GM10248 (cell line): Measurements from ENCODE around the gene UGT1A7.

Source experiments
- CTCF ChIA-PET: fragments of 300-600 bp; sonication (Branson Sonifier 250); formaldehyde crosslinking; extraction: SDS; loops from one replicate; lab custom pipeline; 2021; ENCODE audit warnings: antibody characterized with exemption; lab: Yijun Ruan, JAX
- POLR2A ChIA-PET: fragments of 350-650 bp; sonication (Branson Sonifier 250); formaldehyde crosslinking; extraction: SDS; loops from one replicate; lab custom pipeline; 2020; ENCODE audit warnings: antibody characterized with exemption; lab: Yijun Ruan, JAX
- DNase-seq: peaks from one replicate; pipeline ENCODE4 v3.0.0; 2012; ENCODE audit errors: extremely low spot score
- TF ChIP-seq, protein P1 (sequence below): IDR thresholded peaks from 2 replicates; pipeline ENCODE4 v1.5.1; 2012; ENCODE audit warnings: mild to moderate bottlenecking, low read depth; ENCODE audit errors: extremely low read depth, missing control alignments, control extremely low read depth

UGT1A7 gene

GRCh38 chr2:233791151-233791882, 109.6 kb downstream of the UGT1A7 start:
- TF ChIP-seq, protein P1, sequence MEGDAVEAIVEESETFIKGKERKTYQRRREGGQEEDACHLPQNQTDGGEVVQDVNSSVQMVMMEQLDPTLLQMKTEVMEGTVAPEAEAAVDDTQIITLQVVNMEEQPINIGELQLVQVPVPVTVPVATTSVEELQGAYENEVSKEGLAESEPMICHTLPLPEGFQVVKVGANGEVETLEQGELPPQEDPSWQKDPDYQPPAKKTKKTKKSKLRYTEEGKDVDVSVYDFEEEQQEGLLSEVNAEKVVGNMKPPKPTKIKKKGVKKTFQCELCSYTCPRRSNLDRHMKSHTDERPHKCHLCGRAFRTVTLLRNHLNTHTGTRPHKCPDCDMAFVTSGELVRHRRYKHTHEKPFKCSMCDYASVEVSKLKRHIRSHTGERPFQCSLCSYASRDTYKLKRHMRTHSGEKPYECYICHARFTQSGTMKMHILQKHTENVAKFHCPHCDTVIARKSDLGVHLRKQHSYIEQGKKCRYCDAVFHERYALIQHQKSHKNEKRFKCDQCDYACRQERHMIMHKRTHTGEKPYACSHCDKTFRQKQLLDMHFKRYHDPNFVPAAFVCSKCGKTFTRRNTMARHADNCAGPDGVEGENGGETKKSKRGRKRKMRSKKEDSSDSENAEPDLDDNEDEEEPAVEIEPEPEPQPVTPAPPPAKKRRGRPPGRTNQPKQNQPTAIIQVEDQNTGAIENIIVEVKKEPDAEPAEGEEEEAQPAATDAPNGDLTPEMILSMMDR = no peak
- ChIA-PET CTCF (no interaction called here), POLR2A (no interaction called here)
- no peak for DNase-seq

- TF ChIP-seq, protein P1 = no peak
- ChIA-PET POLR2A (no interaction called here), CTCF (no interaction called here)
- no peak for DNase-seq
Measured at GRCh38 chr2:233791883-233792329, 110.2 kb downstream of the UGT1A7 start.

GRCh38 chr2:233792720-233793119, 111.0 kb downstream of the UGT1A7 start:
- ChIA-PET POLR2A (no interaction called here), CTCF (no interaction called here)
- no peak for DNase-seq
- TF ChIP-seq, protein P1 = no peak

GRCh38 chr2:233793465-233794127, 111.9 kb downstream of the UGT1A7 start:
- POLR2A ChIA-PET = no interaction called here
- TF ChIP-seq, protein P1 = no peak
- CTCF ChIA-PET = no interaction called here
- no peak for DNase-seq

DNA sequence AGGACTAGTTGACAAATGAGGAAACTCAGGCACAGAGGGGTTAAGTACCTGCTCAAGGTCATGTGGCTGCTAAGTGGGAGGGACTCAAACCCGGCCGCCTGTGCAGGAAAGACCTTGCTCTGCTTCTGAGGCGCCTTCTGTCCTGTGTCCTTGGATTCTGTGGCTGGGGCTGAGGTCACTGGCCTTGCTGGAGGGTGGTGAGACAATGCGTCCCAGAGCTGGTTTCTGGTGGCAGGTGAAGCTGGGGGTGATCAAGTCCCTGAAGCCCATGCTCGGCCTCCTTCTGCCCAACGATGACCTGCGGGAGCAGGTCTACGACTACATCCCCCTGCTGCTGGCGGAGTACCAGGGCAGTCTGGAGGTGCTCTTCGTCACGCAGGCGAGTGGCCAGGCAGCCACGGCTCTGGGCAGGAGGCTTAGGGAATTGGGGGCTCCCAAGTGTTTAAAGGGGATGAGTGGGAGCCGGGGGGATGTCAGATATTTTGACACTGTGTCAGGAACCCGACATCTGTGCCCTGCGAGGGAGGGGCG, 112.5 kb downstream of the UGT1A7 start:
- no peak for DNase-seq
- CTCF ChIA-PET = interaction anchor here (1.7 kb wide), 1 partner anchor 14 kb away, joined by 4 read pairs; no protein-coding TSS in a partner anchor
- TF ChIP-seq, protein P1 = no peak
- POLR2A ChIA-PET = no interaction called here

DNA sequence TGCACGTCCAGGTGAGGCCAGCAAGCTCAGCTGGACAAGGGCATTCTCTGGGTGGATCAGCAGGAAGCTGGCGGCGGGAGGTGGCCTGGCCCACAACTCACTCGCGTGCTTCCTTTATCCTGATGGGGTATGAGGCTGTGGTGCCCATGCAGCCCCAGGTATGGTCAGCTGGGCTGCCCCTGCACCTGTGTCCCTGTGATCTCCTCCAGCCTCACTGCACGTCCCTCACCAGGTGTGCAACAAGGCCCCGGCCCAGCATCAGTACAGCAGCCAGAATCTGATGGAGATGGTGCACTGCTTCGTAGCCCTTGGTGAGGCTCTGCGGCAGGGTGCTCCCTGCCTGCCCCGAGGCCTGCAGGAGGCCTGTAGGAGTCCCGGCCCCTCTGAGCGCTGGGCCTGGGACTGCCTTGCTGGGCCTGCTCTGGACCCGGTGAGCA, 114.1 kb downstream of the UGT1A7 start:
- TF ChIP-seq, protein P1 = no peak
- CTCF ChIA-PET = interaction anchor here (1.1 to 1.9 kb wide), 3 partner anchors 9 to 19 kb away, joined by 3 to 4 read pairs (median 4); no protein-coding TSS in a partner anchor
- POLR2A ChIA-PET = no interaction called here
- no peak for DNase-seq
